Occipital lobe (tissue), 1 donor: ENCODE measurements around the gene CDC20. TPM values are rescaled to one million over a fixed set of nuclear protein-coding genes. Genes with fewer than 3 reads are reported as not detected.

Source experiments
- total RNA-seq: library from RNA; depleted of rRNA; stranded (reverse); fragments of >200 nt; gene quantifications from one replicate; pipeline ENCODE4 v1.2.3, GENCODE V29; 2014

Gene CDC20
- total RNA-seq, 1 donor from 2014 or later: 4.2 TPM

Other genes with a start within 250 kb of the CDC20 start
- gene EBNA1BP2, start 186.7 kb upstream of the CDC20 start, total RNA-seq: 46.8 TPM
- gene CFAP57, start 186.7 kb upstream of the CDC20 start, total RNA-seq: 1.4 TPM
- 0.78 TPM for gene TMEM125, start 89.0 kb upstream of the CDC20 start, total RNA-seq
- gene C1orf210, start 73.4 kb upstream of the CDC20 start, total RNA-seq: not detected
- gene TIE1, start 58.0 kb upstream of the CDC20 start, total RNA-seq: 7.0 TPM
- gene MPL, start 21.2 kb upstream of the CDC20 start, total RNA-seq: not detected
- 7.0 TPM for gene ELOVL1, start 9.0 kb downstream of the CDC20 start, total RNA-seq
- gene MED8, start 30.8 kb downstream of the CDC20 start, total RNA-seq: 20.7 TPM
- gene SZT2, start 30.9 kb downstream of the CDC20 start, total RNA-seq: 17.3 TPM
- 32.1 TPM for gene HYI, start 95.0 kb downstream of the CDC20 start, total RNA-seq
- gene PTPRF, start 171.9 kb downstream of the CDC20 start, total RNA-seq: 37.6 TPM